Measurements from ENCODE around the gene ZNF296.

- TF ChIP-seq CTCF (IDR thresholded peaks at IDR 0.05; ENCODE audit: poor library complexity, severe bottlenecking) = no peak
- no peak for TF ChIP-seq EZH2 (IDR thresholded peaks at IDR 0.05; ENCODE audit: borderline replicate concordance, insufficient read depth, low read length, poor library complexity, severe bottlenecking)
- TF ChIP-seq TAF1 (IDR thresholded peaks at IDR 0.05; ENCODE audit: low read depth) = no peak
- TF ChIP-seq SMC3 (conservative IDR thresholded peaks at IDR 0.05; ENCODE audit: poor library complexity) = no peak
- TF ChIP-seq REST (IDR thresholded peaks at IDR 0.05; ENCODE audit: borderline replicate concordance) = no peak
- TF ChIP-seq EP300 (conservative IDR thresholded peaks at IDR 0.05; ENCODE audit: poor library complexity, severe bottlenecking) = no peak
- no peak for TF ChIP-seq RAD21 (conservative IDR thresholded peaks at IDR 0.05)
- TF ChIP-seq POLR2AphosphoS5 (IDR thresholded peaks at IDR 0.05) = no peak
- TF ChIP-seq MXI1 (conservative IDR thresholded peaks at IDR 0.05; ENCODE audit: poor library complexity, severe bottlenecking) = no peak
These were observed 48.9 kb downstream of the ZNF296 start for GRCh38 chr19:45027371-45027770.

All from neural cell (in vitro differentiated cells).